Measurements from ENCODE around the gene TAPBPL. TPM values are rescaled to one million over a fixed set of nuclear protein-coding genes. Genes with fewer than 3 reads are reported as not detected.
"Not testable (repeated sequence)": the region's sequence is repeated elsewhere in the genome, so short reads cannot be mapped to it uniquely, and the experiment has no call there.

Gene TAPBPL
- total and polyA plus RNA-seq, 9 donors = 10.3 to 37.5 (median 16.5) TPM

DNA sequence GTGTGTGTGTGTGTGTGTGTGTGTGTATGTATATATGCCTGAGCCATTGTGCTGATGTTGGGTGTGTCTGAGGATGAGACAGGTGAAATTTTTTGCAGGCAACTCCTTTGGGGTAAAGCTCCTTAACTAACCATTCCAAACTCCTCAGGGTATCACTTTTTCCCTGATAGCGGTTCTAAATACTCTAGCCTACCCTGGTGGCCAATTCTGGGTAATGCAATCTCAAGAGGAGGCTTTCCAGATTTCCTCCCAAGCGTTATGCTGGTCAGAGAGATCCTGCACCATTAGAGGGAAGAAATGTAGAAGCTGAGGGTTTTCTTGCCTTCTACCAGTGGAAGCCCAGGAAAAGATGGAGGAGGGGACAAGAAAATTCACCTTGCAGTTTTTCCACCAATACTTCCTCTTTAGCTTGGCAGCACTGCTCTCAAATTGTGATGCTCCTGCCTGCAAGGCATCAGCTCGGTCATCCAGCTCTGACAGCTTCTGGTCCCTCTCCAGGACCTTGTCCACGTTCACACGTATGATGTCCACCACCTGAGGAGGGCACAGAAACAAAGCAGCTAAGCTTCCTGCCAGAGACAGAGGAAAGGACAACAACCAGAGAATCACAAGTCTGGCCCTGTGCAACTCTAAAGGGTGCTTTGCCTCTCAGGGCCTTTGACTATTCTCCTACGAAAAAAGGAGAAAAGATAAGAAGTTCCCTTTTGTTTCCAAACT, 13.8 kb downstream of the TAPBPL start:
- Histone ChIP-seq H3K4me3 (no peak overlapping the region), H3K36me3 (no peaks in the 10 kb centered on the region), H3K27ac (no peak overlapping the region), H3K9me3 (no peaks in the 10 kb centered on the region), H3K4me1 (ENCODE audit: insufficient read depth) (peaks cover 3% of the 10 kb centered on the region), H3K27me3 (no peaks in the 10 kb centered on the region)
- peak in 3 of 5 donors; percentile 31 to 68 (median 47) for DNase-seq
- WGBS, 3 donors = 22 to 34% (median 34%) methylated on average over 6 of the region's 6 CpGs
- intact Hi-C loops (cut with DNase I) = loop anchor here in 2 of 4 donors (2.0 to 10.0 kb wide), 3 partner anchors 43 to 141 kb away; no protein-coding TSS in a partner anchor
- TF ChIP-seq EP300 (IDR thresholded peaks at IDR 0.05) (no peak), POLR2A (IDR thresholded peaks at IDR 0.05) (no peak)
- TF ChIP-seq, protein P1, sequence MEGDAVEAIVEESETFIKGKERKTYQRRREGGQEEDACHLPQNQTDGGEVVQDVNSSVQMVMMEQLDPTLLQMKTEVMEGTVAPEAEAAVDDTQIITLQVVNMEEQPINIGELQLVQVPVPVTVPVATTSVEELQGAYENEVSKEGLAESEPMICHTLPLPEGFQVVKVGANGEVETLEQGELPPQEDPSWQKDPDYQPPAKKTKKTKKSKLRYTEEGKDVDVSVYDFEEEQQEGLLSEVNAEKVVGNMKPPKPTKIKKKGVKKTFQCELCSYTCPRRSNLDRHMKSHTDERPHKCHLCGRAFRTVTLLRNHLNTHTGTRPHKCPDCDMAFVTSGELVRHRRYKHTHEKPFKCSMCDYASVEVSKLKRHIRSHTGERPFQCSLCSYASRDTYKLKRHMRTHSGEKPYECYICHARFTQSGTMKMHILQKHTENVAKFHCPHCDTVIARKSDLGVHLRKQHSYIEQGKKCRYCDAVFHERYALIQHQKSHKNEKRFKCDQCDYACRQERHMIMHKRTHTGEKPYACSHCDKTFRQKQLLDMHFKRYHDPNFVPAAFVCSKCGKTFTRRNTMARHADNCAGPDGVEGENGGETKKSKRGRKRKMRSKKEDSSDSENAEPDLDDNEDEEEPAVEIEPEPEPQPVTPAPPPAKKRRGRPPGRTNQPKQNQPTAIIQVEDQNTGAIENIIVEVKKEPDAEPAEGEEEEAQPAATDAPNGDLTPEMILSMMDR (IDR thresholded peaks at IDR 0.05) = peak; percentile 69 to 87 (median 84)

DNA sequence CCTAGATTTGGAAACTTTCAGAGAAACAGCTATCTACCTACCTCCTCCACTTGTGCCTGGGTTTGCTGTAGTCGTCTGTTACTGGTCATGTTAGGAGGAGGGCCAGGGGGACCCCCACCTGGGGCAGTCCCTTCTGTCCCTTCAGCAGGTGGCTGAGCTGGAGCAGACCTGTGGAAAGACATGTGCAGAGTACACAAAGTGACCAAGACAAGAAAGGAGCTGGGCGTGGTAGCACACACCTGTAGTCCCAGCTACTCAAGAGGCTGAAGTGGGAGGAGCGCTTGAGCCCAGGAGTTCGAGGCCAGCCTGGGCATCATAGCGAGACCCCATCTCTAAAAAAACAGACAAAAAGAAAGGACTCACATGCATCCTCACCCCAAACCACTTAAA, 14.3 kb downstream of the TAPBPL start:
- intact Hi-C loops (cut with DNase I) = loop anchor here in 1 of 4 donors (5.0 to 10.0 kb wide), 2 partner anchors 44 to 141 kb away; no protein-coding TSS in a partner anchor
- DNase-seq = no peak
- Histone ChIP-seq H3K27ac (no peak overlapping the region), H3K4me1 (ENCODE audit: insufficient read depth) (peaks cover 3% of the 10 kb centered on the region), H3K27me3 (no peaks in the 10 kb centered on the region), H3K36me3 (no peaks in the 10 kb centered on the region), H3K9me3 (no peaks in the 10 kb centered on the region), H3K4me3 (no peak overlapping the region)
- WGBS, 3 donors = 89 to 95% (median 91%) methylated on average over 5 of the region's 5 CpGs
- TF ChIP-seq EP300 (IDR thresholded peaks at IDR 0.05) = no peak
- no peak for TF ChIP-seq POLR2A (IDR thresholded peaks at IDR 0.05)
- TF ChIP-seq, protein P1 (IDR thresholded peaks at IDR 0.05) = no peak

DNA sequence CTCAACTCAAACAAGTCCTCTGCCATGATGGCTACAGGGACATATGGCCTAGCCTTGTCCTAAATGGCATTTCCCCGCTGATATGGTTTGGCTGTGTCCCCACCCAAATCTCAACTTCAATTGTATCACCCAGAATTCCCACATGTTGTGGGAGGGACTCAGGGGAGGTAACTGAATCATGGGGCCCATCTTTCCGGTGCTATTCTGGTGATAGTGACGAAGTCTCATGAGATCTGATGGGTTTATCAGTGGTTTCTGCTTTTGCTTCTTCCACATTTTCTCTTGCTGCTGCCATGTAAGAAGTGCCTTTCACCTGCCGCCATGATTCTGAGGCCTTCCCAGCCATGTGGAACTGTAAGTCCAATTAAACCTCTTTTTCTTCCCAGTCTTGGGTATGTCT, 14.9 kb downstream of the TAPBPL start:
- intact Hi-C loops (cut with DNase I) = loop anchor here in 1 of 4 donors (5.0 to 10.0 kb wide), 2 partner anchors 44 to 142 kb away; no protein-coding TSS in a partner anchor
- H3K27me3 ChIP-seq; H3K27ac ChIP-seq; H3K9me3 ChIP-seq; H3K36me3 ChIP-seq; H3K4me1 ChIP-seq (ENCODE audit: insufficient read depth); H3K4me3 ChIP-seq; DNase-seq: not testable (repeated sequence)
- 92 to 96% (median 93%) methylated on average over 4 of the region's 4 CpGs for WGBS, 3 donors

DNA sequence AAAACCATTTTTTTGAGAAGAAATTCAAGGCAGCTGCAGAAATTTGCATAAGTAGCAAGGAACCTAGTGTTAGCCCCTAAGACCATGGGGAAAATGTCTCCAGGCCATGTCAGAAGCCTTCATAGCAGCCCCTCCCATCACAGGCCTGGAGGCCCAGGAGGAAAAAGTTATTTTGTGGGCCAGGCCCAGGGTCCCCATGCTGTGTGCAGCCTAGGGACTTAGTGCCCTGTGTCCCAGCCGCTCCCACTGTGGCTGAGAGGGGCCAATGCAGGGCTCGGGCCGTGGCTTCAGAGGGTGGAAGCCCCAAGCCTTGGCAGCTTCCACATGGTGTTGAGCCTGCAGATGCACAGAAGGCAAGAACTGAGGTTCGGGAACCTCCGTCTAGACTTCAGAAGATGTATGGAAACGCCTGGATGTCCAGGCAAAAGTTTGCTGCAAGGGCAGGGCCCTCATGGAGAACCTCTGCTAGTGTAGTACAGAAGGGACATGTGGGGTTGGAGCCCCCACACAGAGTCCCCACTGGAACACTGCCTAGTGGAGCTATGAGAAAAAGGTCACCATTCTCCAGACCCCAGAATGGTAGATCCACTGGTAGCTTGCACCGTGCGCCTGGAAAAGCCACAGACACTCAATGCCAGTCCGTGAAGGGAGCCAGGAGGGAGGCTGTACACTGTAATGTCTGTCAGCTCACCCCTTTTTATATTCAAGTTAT, 15.9 kb downstream of the TAPBPL start:
- DNase-seq; H3K4me3 ChIP-seq; H3K9me3 ChIP-seq; H3K4me1 ChIP-seq (ENCODE audit: insufficient read depth); H3K27me3 ChIP-seq; H3K36me3 ChIP-seq; H3K27ac ChIP-seq: not testable (repeated sequence)
- intact Hi-C loops (cut with DNase I) = loop anchor here in 1 of 4 donors (5.0 to 10.0 kb wide), 2 partner anchors 45 to 143 kb away; no protein-coding TSS in a partner anchor
- WGBS, 3 donors = 91 to 97% (median 95%) methylated on average over 9 of the region's 9 CpGs

- intact Hi-C loops (cut with DNase I) = loop anchor here in 1 of 4 donors (5.0 to 10.0 kb wide), 2 partner anchors 46 to 143 kb away; no protein-coding TSS in a partner anchor
- Histone ChIP-seq H3K36me3 (no peaks in the 10 kb centered on the region), H3K9me3 (no peaks in the 10 kb centered on the region), H3K27me3 (no peaks in the 10 kb centered on the region), H3K4me3 (no peak overlapping the region), H3K27ac (no peak overlapping the region), H3K4me1 (ENCODE audit: insufficient read depth) (peaks cover 3% of the 10 kb centered on the region)
- DNase-seq = no peak
- TF ChIP-seq EP300 (IDR thresholded peaks at IDR 0.05) (no peak), POLR2A (IDR thresholded peaks at IDR 0.05) (no peak)
- TF ChIP-seq, protein P1 (IDR thresholded peaks at IDR 0.05) = no peak
Measured at GRCh38 chr12:6468283-6468575, 16.4 kb downstream of the TAPBPL start.

All from ovary (tissue), 9 donors.